ENCODE data around the gene EMX1.

The EMX1 gene

GRCh38 chr2:72958542-72959385 lies 41.4 kb downstream of the EMX1 start:
- no peak for DNase-seq (ENCODE audit: low spot score)

GRCh38 chr2:72959554-72959953 lies 42.2 kb downstream of the EMX1 start:
- DNase-seq (ENCODE audit: low spot score): no peak

GRCh38 chr2:72959995-72960981 lies 43.0 kb downstream of the EMX1 start:
- no peak for DNase-seq (ENCODE audit: low spot score)

- DNase-seq (ENCODE audit: low spot score): no peak
Measured at GRCh38 chr2:72961036-72961720, 43.9 kb downstream of the EMX1 start.

- no peak for DNase-seq (ENCODE audit: low spot score)
Measured at GRCh38 chr2:72961853-72962468, 44.6 kb downstream of the EMX1 start.

GRCh38 chr2:72962911-72963310 lies 45.6 kb downstream of the EMX1 start:
- no peak for DNase-seq (ENCODE audit: low spot score)

- no peak for DNase-seq (ENCODE audit: low spot score)
Measured at GRCh38 chr2:72963423-72964145, 46.3 kb downstream of the EMX1 start.

- no peak for DNase-seq (ENCODE audit: low spot score)
Measured at GRCh38 chr2:72964146-72964525, 46.8 kb downstream of the EMX1 start.

GRCh38 chr2:72965016-72965415 lies 47.7 kb downstream of the EMX1 start:
- no peak for DNase-seq (ENCODE audit: low spot score)

GRCh38 chr2:72965770-72966450 lies 48.6 kb downstream of the EMX1 start:
- no peak for DNase-seq (ENCODE audit: low spot score)

- DNase-seq (ENCODE audit: low spot score): no peak
Measured at GRCh38 chr2:72968286-72968685, 51.0 kb downstream of the EMX1 start.

- no peak for DNase-seq (ENCODE audit: low spot score)
Measured at GRCh38 chr2:72969706-72970105, 52.4 kb downstream of the EMX1 start.

- DNase-seq (ENCODE audit: low spot score): no peak
Measured at GRCh38 chr2:72971036-72971435, 53.7 kb downstream of the EMX1 start.

GRCh38 chr2:72972352-72973136 lies 55.2 kb downstream of the EMX1 start:
- DNase-seq (ENCODE audit: low spot score): no peak

GRCh38 chr2:72973137-72973535 lies 55.8 kb downstream of the EMX1 start:
- DNase-seq (ENCODE audit: low spot score): no peak

- DNase-seq (ENCODE audit: low spot score): peak; percentile 89
Measured at GRCh38 chr2:72973566-72974435, 56.5 kb downstream of the EMX1 start.

GRCh38 chr2:72974436-72974754 lies 57.1 kb downstream of the EMX1 start:
- DNase-seq (ENCODE audit: low spot score): no peak

- no peak for DNase-seq (ENCODE audit: low spot score)
Measured at GRCh38 chr2:72975017-72975416, 57.7 kb downstream of the EMX1 start.

GRCh38 chr2:72979896-72980295 lies 62.6 kb downstream of the EMX1 start:
- DNase-seq (ENCODE audit: low spot score): no peak

Measured in hepatic stellate cell (primary cell).